HepG2 (cell line): ENCODE results near the gene PERCC1. TPM values are rescaled to one million over a fixed set of nuclear protein-coding genes. Genes with fewer than 3 reads are reported as not detected.

Experiments used
- ATAC-seq: fragments of 200-7000 bp; cut with Tn5 transposase; 3 replicates; pipeline ENCODE4 v1.9.1; 2020; ENCODE audit warnings: mild to moderate bottlenecking, moderate library complexity
- BruUV-seq: library from RNA; stranded (reverse); fragments of 400-500 nt; replicated peaks from 2 replicates; lab custom pipeline; 2021; lab: Mats Ljungman, UMichigan
- CTCF ChIA-PET: fragments of 300-600 bp; formaldehyde crosslinking; extraction: SDS; loops from one replicate; lab custom pipeline; 2021; ENCODE audit warnings: low total read pairs, inconsistent platforms, low intra/inter-chr PET ratio; lab: Yijun Ruan, JAX
- POLR2A ChIA-PET: fragments of 350-600 bp; sonication (Branson Sonifier 250); formaldehyde crosslinking; loops from one replicate; lab custom pipeline; 2020; ENCODE audit warnings: antibody characterized with exemption, inconsistent platforms; lab: Yijun Ruan, JAX
- DNase-seq: peaks from one replicate; pipeline ENCODE4 v3.0.0-alpha.2; 2015; ENCODE audit warnings: low spot score
- FAIRE-seq: peaks from 3 replicates; lab custom pipeline; 2011; peaks lifted over from hg19 to GRCh38; lab: Jason Lieb, UNC
- H2AFZ ChIP-seq: one replicate; pipeline ENCODE4 v1.6.1; 2011; ENCODE audit warnings: low read length, inconsistent platforms
- H3K27ac ChIP-seq: fragments of 300-600 bp; 3 replicates; pipeline ENCODE4 v1.8.0; 2011; ENCODE audit warnings: mixed run types, mild to moderate bottlenecking, mixed read lengths, low read length, inconsistent platforms; ENCODE audit not compliant: insufficient read depth; ENCODE audit errors: extremely low read length
- H3K27me3 ChIP-seq, 2 experiments: fragments of 200-600 bp in 1 of 2; 2 replicates in 1 of 2; 3 replicates in 1 of 2; pipeline versions ENCODE4 v1.6.0 to v1.8.0; 2011; ENCODE audit warnings: low read length in 2 of 2, mild to moderate bottlenecking in 2 of 2, moderate library complexity in 2 of 2, inconsistent platforms in 1 of 2; ENCODE audit not compliant: insufficient read depth in 2 of 2, control insufficient read depth in 1 of 2
- H3K36me3 ChIP-seq, 2 experiments: fragments of 200-600 bp in 1 of 2; replicated peaks in 1 of 2; 2 replicates in 1 of 2; 3 replicates in 1 of 2; pipeline versions ENCODE4 v1.5.1 to v1.8.0; 2011; ENCODE audit warnings: low read length in 2 of 2, inconsistent platforms in 1 of 2; ENCODE audit not compliant: insufficient read depth in 2 of 2, control insufficient read depth in 1 of 2
- H3K4me1 ChIP-seq: 2 replicates; pipeline ENCODE4 v1.5.1; 2012; ENCODE audit warnings: low read length, inconsistent platforms; ENCODE audit not compliant: insufficient read depth
- H3K4me2 ChIP-seq: 2 replicates; pipeline ENCODE4 v1.6.0; 2011; ENCODE audit warnings: low read depth, low read length, inconsistent platforms
- H3K4me3 ChIP-seq, 3 experiments: fragments of 200-600 bp in 1 of 3; sonication (generic), shearing (Covaris generic) in 1 of 3; replicated peaks in 1 of 3; 2 replicates each; pipeline ENCODE4 v1.5.1; 2011 to 2016; ENCODE audit warnings: low read length in 3 of 3, inconsistent platforms in 2 of 3, low read depth in 2 of 3, mild to moderate bottlenecking in 2 of 3, control low read depth in 1 of 3, mixed read lengths in 1 of 3; ENCODE audit not compliant: insufficient read depth in 1 of 3
- H3K79me2 ChIP-seq: one replicate; pipeline ENCODE4 v1.6.1; 2011; ENCODE audit warnings: low read length, inconsistent platforms; ENCODE audit not compliant: insufficient read depth
- H3K9ac ChIP-seq: 2 replicates; pipeline ENCODE4 v1.6.0; 2011; ENCODE audit warnings: mild to moderate bottlenecking, low read depth, low read length, inconsistent platforms; ENCODE audit not compliant: insufficient read depth
- H3K9me3 ChIP-seq: 2 replicates; pipeline ENCODE4 v1.5.1; 2012; ENCODE audit warnings: mild to moderate bottlenecking, low read length
- H4K20me1 ChIP-seq: 2 replicates; pipeline ENCODE4 v1.6.0; 2011; ENCODE audit warnings: inconsistent platforms, mild to moderate bottlenecking, low read length, moderate library complexity; ENCODE audit not compliant: insufficient read depth
- CREB1 ChIP-seq, 2 experiments: fragments of 450-650 bp in 1 of 2; IDR thresholded peaks; 2 replicates each; pipeline ENCODE4 v1.6.1; 2016 to 2017; ENCODE audit warnings: control low read depth in 1 of 2, mild to moderate bottlenecking in 1 of 2, missing compliant biosample characterization in 1 of 2, missing genetic modification characterization in 1 of 2
- FOSL2 ChIP-seq: sonication (generic); formaldehyde crosslinking; IDR thresholded peaks from 2 replicates; pipeline ENCODE4 v1.4.0; 2020; ENCODE audit warnings: missing genetic modification reagents
- ZBTB39 ChIP-seq: sonication (generic); formaldehyde crosslinking; IDR thresholded peaks from 2 replicates; pipeline ENCODE4 v1.5.0; 2020; ENCODE audit warnings: missing genetic modification reagents
- WGBS: methylation state at CpG from one replicate; pipeline ENCODE4 v1.1.6; 2017; ENCODE audit warnings: low lambda C conversion rate; 5-methylcytosine and 5-hydroxymethylcytosine counted together
- in situ Hi-C: cut with HindIII; loops from 2 replicates; pipeline ENCODE4 v1.10.0; 2017; ENCODE audit warnings: low pct_unique_long_range_greater_than_20kb; ENCODE audit not compliant: extremely low pct_ligation_motif_present
- intact Hi-C: fragments of 100-400 bp; cut with micrococcal nuclease; formaldehyde crosslinking; loops from one replicate; pipeline ENCODE4 v1.10.0; 2022; ENCODE audit not compliant: unreplicated experiment
- polyA plus RNA-seq, 8 experiments: library from polyadenylated mRNA; depleted of rRNA in 3 of 8; stranded (reverse) in 7 of 8; unstranded in 1 of 8; fragments of >200 nt; fragmentation: Illumina TruSeq in 4 of 8; extraction: Trizol in 4 of 8; gene quantifications; 2 replicates each; pipeline versions ENCODE4 v1.2.1 to v1.2.3, GENCODE V29; 2011 to 2016; ENCODE audit warnings: low read depth in 4 of 8, missing spikeins in 1 of 8, mixed read lengths in 1 of 8; ENCODE audit not compliant: insufficient read depth in 1 of 8
- total RNA-seq, 5 experiments: library from RNA; depleted of rRNA; stranded (reverse); fragments of >200 nt; fragmentation: Illumina TruSeq; extraction: Trizol; gene quantifications; 2 replicates each; pipeline ENCODE4 v1.2.3, GENCODE V29; 2016; ENCODE audit warnings: low read depth in 1 of 5
- TF ChIP-seq, protein P1 (sequence below): sonication (generic); formaldehyde crosslinking; IDR thresholded peaks from 2 replicates; pipeline ENCODE4 v1.8.1; 2023; ENCODE audit warnings: mild to moderate bottlenecking, missing genetic modification reagents
- TF ChIP-seq, protein P2 (sequence below): sonication (generic); formaldehyde crosslinking; IDR thresholded peaks from 2 replicates; pipeline ENCODE4 v1.5.1; 2020; ENCODE audit warnings: mild to moderate bottlenecking, missing genetic modification reagents, moderate library complexity

Gene PERCC1
- total and polyA plus RNA-seq, 2 of the 13 experiments (the other 11 are each of a cell fraction or from before 2014, with no cell fraction given): 0.15 TPM; not detected in 1

DNA sequence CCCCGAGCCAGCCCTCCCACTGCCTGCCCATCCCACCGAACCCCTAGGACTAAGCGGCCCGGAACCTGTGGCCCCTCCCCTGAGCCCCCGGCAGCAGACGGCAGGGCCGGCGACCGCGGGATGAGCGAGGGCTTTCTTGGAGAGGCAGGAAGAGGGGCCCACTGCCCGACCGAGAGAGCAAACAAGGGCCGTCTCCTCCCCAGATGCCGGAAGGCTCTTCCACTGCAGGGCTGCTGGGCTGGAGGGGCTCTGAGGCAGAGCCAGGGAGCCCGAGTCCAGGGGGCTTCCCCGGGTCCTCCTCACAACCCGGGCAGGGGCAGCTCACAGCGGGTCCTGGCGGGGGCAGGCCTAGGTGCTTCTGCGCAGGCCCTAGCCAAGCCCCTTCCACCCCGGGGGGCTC is 2.9 kb downstream of the PERCC1 start:
- intact Hi-C loops: no loop called here
- no TSS peak for BruUV-seq
- no peak overlapping the region for H3K9ac ChIP-seq
- FAIRE-seq: no peak
- DNase-seq: no peak
- no peak overlapping the region for H2AFZ ChIP-seq
- H3K27ac ChIP-seq: no peak overlapping the region
- H3K79me2 ChIP-seq: no peaks in the 10 kb centered on the region
- H3K36me3 ChIP-seq: no peaks in the 10 kb centered on the region
- peaks cover 9 to 46% of the 10 kb centered on the region in 2 experiments for H3K27me3 ChIP-seq
- H3K9me3 ChIP-seq: no peaks in the 10 kb centered on the region
- in situ Hi-C loops: no loop called here
- no peak overlapping the region for H3K4me2 ChIP-seq
- no peak for ATAC-seq
- H3K4me3 ChIP-seq: peak overlapping the region in 1 of 3 experiments; percentile 7; a peak in 1 of 6 replicates
- WGBS: 25% methylated on average over 10 of the region's 22 CpGs
- CTCF ChIA-PET: no interaction called here
- H3K4me1 ChIP-seq: peaks cover 72% of the 10 kb centered on the region
- POLR2A ChIA-PET: interaction anchor here (1.3 kb wide), 1 partner anchor 13 kb away, joined by 6 read pairs; the partner anchor contains the start of gene UQCC4
- TF ChIP-seq CREB1 (IDR thresholded peaks at IDR 0.05): no peak
- TF ChIP-seq CREB1 (CRISPR knock-in tag; IDR thresholded peaks at IDR 0.05): no peak
- no peak for TF ChIP-seq ZBTB39 (CRISPR knock-in tag)
- no peak for TF ChIP-seq FOSL2
- TF ChIP-seq, protein P1, sequence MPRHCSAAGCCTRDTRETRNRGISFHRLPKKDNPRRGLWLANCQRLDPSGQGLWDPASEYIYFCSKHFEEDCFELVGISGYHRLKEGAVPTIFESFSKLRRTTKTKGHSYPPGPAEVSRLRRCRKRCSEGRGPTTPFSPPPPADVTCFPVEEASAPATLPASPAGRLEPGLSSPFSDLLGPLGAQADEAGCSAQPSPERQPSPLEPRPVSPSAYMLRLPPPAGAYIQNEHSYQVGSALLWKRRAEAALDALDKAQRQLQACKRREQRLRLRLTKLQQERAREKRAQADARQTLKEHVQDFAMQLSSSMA (CRISPR knock-in tag): no peak
- TF ChIP-seq, protein P2, sequence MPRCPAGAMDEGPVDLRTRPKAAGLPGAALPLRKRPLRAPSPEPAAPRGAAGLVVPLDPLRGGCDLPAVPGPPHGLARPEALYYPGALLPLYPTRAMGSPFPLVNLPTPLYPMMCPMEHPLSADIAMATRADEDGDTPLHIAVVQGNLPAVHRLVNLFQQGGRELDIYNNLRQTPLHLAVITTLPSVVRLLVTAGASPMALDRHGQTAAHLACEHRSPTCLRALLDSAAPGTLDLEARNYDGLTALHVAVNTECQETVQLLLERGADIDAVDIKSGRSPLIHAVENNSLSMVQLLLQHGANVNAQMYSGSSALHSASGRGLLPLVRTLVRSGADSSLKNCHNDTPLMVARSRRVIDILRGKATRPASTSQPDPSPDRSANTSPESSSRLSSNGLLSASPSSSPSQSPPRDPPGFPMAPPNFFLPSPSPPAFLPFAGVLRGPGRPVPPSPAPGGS (CRISPR knock-in tag): no peak
- H4K20me1 ChIP-seq: no peaks in the 10 kb centered on the region
